Activated CD8-positive, alpha-beta T cell treated with anti-CD3 and anti-CD28 coated beads for 36 hours (primary cell): ENCODE results near the gene SLC52A1. TPM values are rescaled to one million over a fixed set of nuclear protein-coding genes. Genes with fewer than 3 reads are reported as not detected.
A peak's percentile ranks its signal among the peaks of the same experiment; 100 is the strongest.
"Not testable (repeated sequence)": the region's sequence is repeated elsewhere in the genome, so short reads cannot be mapped to it uniquely, and the experiment has no call there.

Experiments used
- ATAC-seq: fragments of 200-7000 bp; cut with Tn5 transposase; one replicate; pipeline ENCODE4 v1.10.0; 2021; ENCODE audit warnings: mild to moderate bottlenecking, moderate library complexity
- CTCF ChIA-PET: fragments of 350-600 bp; sonication (Branson Sonifier 250); formaldehyde crosslinking; loops from one replicate; lab custom pipeline; 2021; ENCODE audit warnings: antibody characterized with exemption; lab: Charles Lee
- POLR2A ChIA-PET: fragments of 350-600 bp; sonication (Branson Sonifier 250); formaldehyde crosslinking; loops from one replicate; lab custom pipeline; 2021; ENCODE audit warnings: antibody characterized with exemption; lab: Charles Lee
- DNase-seq: peaks from one replicate; pipeline ENCODE4 v3.0.0-alpha.2; 2020
- H3K27ac Mint-ChIP-seq: one replicate; pipeline ENCODE4 v1.8.0; 2021; ENCODE audit warnings: mild to moderate bottlenecking, mixed read lengths
- H3K27me3 Mint-ChIP-seq: one replicate; pipeline ENCODE4 v1.8.0; 2021; ENCODE audit warnings: mixed read lengths
- H3K36me3 Mint-ChIP-seq: one replicate; pipeline ENCODE4 v1.8.0; 2021; ENCODE audit warnings: low read depth, mixed read lengths
- H3K4me1 Mint-ChIP-seq: one replicate; pipeline ENCODE4 v1.8.0; 2021; ENCODE audit warnings: low read depth, mixed read lengths
- H3K4me3 Mint-ChIP-seq: one replicate; pipeline ENCODE4 v1.8.0; 2021; ENCODE audit warnings: mild to moderate bottlenecking, moderate library complexity, mixed read lengths
- H3K9me3 Mint-ChIP-seq: one replicate; pipeline ENCODE4 v1.8.0; 2021; ENCODE audit warnings: mixed read lengths
- CTCF ChIP-seq: fragments of 200-600 bp; IDR thresholded peaks from one replicate; pipeline ENCODE4 v1.8.0; 2022; ENCODE audit warnings: antibody characterized with exemption, mild to moderate bottlenecking
- intact Hi-C: fragments of 100-400 bp; cut with micrococcal nuclease; formaldehyde crosslinking; loops from one replicate; pipeline ENCODE4 v1.10.0; 2022
- total RNA-seq, 2 experiments: library from RNA; stranded (reverse); gene quantifications; one replicate each; pipeline ENCODE4 v1.2.3, GENCODE V29; 2021

Gene SLC52A1
- total RNA-seq, 2 experiments from 2014 or later = 0.13 to 0.14 TPM

GRCh38 chr17:5032865-5033264 lies 2.4 kb downstream of the SLC52A1 start:
- Mint-ChIP-seq H3K27me3 (no peaks in the 10 kb centered on the region), H3K9me3 (no peaks in the 10 kb centered on the region), H3K4me1 (peaks cover 16% of the 10 kb centered on the region), H3K4me3 (no peak overlapping the region), H3K27ac (no peak overlapping the region), H3K36me3 (no peaks in the 10 kb centered on the region)
- ChIA-PET CTCF (interaction anchor here (1.1 to 2.7 kb wide), 4 partner anchors 13 to 73 kb away, joined by 3 to 16 read pairs (median 4); no protein-coding TSS in a partner anchor), POLR2A (interaction anchor here (1.1 to 1.7 kb wide), 2 partner anchors 38 to 45 kb away, joined by 3 read pairs; partner anchors contain the start of gene CAMTA2)
- DNase-seq = no peak
- TF ChIP-seq CTCF = no peak
- intact Hi-C loops = no loop called here
- ATAC-seq = no peak

- POLR2A ChIA-PET = interaction anchor here (1.0 to 1.7 kb wide), 5 partner anchors 9 to 454 kb away, joined by 3 to 5 read pairs (median 3); partner anchors contain the start of gene CAMTA2
- H3K36me3 Mint-ChIP-seq = no peaks in the 10 kb centered on the region
- CTCF ChIA-PET = interaction anchor here (0.6 to 7.0 kb wide), 19 partner anchors 8 to 400 kb away, joined by 3 to 75 read pairs (median 4); partner anchors contain the start of gene CAMTA2
- H3K27ac Mint-ChIP-seq = peak overlapping the region; percentile 83
- H3K27me3 Mint-ChIP-seq = no peaks in the 10 kb centered on the region
- H3K9me3 Mint-ChIP-seq = no peaks in the 10 kb centered on the region
- TF ChIP-seq CTCF = peak; percentile 83
- H3K4me1 Mint-ChIP-seq = peaks cover 16% of the 10 kb centered on the region
- ATAC-seq (peak; percentile 86), DNase-seq (peak; percentile 93)
- intact Hi-C loops = no loop called here
- H3K4me3 Mint-ChIP-seq = peak overlapping the region; percentile 66
Measured at GRCh38 chr17:5031365-5032082, 3.7 kb downstream of the SLC52A1 start.

- H3K36me3 Mint-ChIP-seq, H3K9me3 Mint-ChIP-seq, intact Hi-C loops, ATAC-seq, DNase-seq, H3K27me3 Mint-ChIP-seq: not testable (repeated sequence)
- CTCF ChIA-PET = interaction anchor here (0.8 to 7.0 kb wide), 16 partner anchors 10 to 240 kb away, joined by 3 to 75 read pairs (median 5); partner anchors contain the start of genes CHRNE, INCA1 and KIF1C
- POLR2A ChIA-PET = interaction anchor here (1.2 to 1.3 kb wide), 3 partner anchors 18 to 94 kb away, joined by 3 to 5 read pairs (median 4); no protein-coding TSS in a partner anchor
- peak overlapping the region; percentile 83 for H3K27ac Mint-ChIP-seq
- H3K4me3 Mint-ChIP-seq = peak overlapping the region; percentile 66
- H3K4me1 Mint-ChIP-seq = peaks cover 16% of the 10 kb centered on the region
Measured at GRCh38 chr17:5030168-5030567, 5.1 kb downstream of the SLC52A1 start.

GRCh38 chr17:5027916-5028315 lies 7.3 kb downstream of the SLC52A1 start:
- POLR2A ChIA-PET = interaction anchor here (0.7 kb wide), 1 partner anchor 53 kb away, joined by 3 read pairs; no protein-coding TSS in a partner anchor
- intact Hi-C loops = no loop called here
- H3K4me1 Mint-ChIP-seq = peaks cover 16% of the 10 kb centered on the region

More at GRCh38 chr17:5027916-5028315, 7.3 kb downstream of the SLC52A1 start:
- CTCF ChIA-PET = interaction anchor here (1.0 to 7.0 kb wide), 4 partner anchors 8 to 34 kb away, joined by 3 to 75 read pairs (median 4); no protein-coding TSS in a partner anchor
- no peak for ATAC-seq
- H3K27ac Mint-ChIP-seq = no peak overlapping the region
- no peaks in the 10 kb centered on the region for H3K27me3 Mint-ChIP-seq
- TF ChIP-seq CTCF = no peak
- DNase-seq = no peak
- peaks cover 5% of the 10 kb centered on the region for H3K36me3 Mint-ChIP-seq
- H3K9me3 Mint-ChIP-seq = no peaks in the 10 kb centered on the region
- H3K4me3 Mint-ChIP-seq = no peak overlapping the region
